Stimulated activated CD4-positive, alpha-beta T cell treated with anti-CD3 and anti-CD28 coated beads, Interleukin-4, amount 100 ng/mL, for 48 hours (primary cell): ENCODE results near the gene GPX1.
"Not testable (repeated sequence)": the region's sequence is repeated elsewhere in the genome, so short reads cannot be mapped to it uniquely, and the experiment has no call there.

ENCODE experiments used
- DNase-seq, 2 donors: peaks; one replicate each; pipeline ENCODE4 v3.0.0-alpha.2; 2020; ENCODE audit warnings: low read depth in 2 of 2

GPX1 gene

DNA sequence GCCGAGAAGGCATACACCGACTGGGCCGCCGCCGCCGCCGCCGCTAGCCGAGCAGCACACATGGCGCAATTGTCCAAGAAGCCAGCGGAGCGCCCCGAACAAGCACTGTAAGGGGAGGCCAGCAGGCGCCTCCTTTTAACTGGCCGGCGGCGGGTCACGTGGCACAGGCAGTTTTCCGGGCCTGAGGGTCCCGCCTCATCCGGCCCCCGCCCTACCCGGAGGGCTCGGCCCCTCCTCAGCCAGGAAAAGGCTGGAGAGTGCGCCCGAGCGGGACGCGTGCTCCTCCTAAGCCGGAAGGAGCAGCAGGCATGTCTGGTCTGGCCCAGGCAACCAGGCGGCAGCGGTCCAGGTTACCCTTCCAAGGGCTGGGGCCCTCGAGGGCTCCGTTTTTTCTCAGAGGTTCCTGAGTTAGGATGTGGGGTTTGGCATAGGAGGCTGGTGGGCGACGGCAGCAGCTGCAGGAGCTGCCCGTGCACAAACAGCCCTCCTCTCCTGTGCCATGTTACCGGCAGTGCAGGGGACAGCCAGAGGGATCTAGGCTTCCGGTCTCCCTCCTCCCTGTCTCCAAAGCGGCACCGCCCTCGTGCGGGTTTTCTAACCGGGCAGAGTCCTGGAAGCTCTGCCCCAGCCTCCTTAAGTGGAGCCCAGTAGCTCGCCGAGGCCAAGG, at the start of gene GPX1:
Gene GPX1, minus strand, starts transcription at position 137 of the 667 bp plus-strand sequence. Its CDS starts 75 bp downstream, at position 62.
- DNase-seq, result peak; percentile 75 to 87

GRCh38 chr3:49406571-49407565, 48.7 kb upstream of the GPX1 start:
- DNase-seq, result no peak

GRCh38 chr3:49405570-49405969, 47.4 kb upstream of the GPX1 start:
- DNase-seq, result not testable (repeated sequence)

DNA sequence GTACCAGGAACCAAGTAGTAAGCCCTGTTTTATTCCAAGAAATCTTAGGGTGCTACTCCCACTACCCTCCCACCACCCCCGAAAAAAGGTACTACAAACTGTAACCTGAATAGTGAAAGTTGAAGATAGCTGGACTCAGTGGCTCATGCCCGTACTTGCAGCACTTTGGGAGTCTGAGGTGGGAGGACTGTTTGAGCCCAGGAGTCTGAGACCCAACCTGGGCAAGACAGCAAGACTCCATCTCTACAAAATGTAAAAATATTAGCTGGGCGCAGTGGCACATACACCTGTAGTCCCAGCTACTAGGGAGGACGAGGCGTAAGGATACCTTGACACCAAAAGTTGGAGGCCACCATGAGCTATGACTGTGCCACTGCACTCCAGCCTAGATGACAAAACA, 45.7 kb upstream of the GPX1 start:
- DNase-seq, result no peak

DNA sequence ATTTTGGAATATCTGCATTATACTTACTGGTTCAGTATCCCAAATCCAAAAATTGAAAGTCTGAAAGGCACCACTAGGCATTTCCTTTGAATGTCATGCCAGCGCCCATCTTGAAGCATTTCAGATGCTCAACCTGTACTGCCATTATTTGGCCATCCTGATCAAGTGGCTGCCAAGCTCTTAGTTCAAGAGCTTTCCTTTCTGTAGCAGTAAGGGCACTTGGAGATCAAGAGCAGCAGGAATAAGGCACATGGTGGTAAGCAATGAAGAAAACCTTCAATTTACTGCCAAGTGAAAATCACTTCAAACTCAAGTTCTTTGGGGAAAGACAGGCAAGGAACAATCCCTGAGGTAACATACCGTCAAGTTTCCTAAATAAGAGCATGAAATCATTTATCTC, 43.6 kb upstream of the GPX1 start:
- DNase-seq, result no peak

DNA sequence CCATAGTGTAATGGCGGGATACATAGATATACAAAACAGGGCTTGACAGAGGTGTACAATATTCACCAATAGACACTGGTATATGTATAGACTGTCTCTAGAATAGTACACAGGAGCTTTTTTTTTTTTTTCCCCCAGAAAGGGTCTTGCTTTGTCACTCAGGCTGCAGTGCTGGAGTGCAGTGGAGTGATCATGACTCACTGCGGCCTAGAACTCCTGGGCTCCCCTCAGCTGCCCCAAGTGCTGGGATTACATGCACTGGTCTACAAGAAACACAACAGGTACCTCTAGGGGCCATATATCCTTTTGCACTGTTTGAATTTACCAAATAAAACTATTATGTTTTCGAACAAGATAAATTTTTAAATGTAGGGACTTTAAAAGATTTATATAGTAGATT, 41.3 kb upstream of the GPX1 start:
- no peak for DNase-seq

DNA sequence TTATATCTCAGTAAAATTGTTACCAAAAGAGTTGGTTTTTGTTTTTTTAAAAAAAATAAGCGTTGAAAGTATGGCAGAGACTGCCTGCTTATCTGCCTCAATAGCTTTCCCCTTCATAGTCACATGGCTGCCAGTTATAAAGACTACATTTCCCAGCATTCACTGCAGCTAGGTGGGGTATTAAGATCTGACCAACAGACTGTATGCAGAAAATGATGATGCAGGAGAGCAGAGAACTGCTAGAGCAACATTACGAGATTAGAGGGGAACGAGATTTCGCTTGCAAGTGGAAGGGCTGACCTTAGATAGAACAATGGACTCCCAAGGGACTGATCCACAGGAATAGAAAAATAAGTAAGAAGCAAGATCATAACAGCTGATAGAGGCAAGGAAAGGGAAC, 39.3 kb upstream of the GPX1 start:
- no peak for DNase-seq

DNA sequence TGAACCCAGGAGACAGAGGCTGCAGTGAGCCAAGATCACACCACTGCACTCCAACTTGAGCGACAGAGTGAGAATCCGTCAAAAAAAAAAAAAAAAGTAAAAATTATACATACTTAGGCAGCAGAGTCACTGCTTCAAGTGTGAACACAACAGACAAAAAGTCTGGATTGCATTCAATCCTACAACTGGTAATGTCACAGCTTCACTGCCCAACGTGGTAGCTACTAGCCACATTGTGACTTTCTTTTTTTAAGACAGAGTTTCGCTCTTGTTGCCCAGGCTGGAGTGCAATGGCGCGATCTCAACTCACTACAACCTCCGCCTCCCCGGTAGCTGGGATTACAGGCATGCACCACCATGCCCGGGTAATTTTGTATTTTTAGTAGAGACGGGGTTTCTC, 33.2 kb upstream of the GPX1 start:
- DNase-seq, result not testable (repeated sequence)

DNA sequence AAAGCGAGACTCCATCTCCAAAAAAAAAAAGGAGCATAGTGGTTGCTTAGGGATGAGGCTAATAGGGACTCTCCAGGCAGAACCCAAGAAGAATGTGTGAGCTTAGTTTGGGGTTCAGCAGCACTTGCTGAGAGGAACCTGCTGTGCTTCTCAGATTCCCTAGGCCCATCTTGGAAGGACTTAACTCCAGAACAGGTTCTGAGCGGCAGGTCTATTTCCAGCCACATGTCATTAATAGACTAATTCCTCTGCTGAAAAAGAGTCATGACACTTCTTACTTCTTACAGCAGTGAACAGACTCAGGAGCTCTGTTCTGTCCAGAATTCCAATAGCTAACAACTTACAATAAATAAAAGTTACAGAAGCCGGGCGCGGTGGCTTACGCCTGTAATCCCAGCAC, 31.1 kb upstream of the GPX1 start:
- DNase-seq, result no peak

- DNase-seq, result no peak
These were observed 30.2 kb upstream of the GPX1 start for GRCh38 chr3:49388289-49388820.

DNA sequence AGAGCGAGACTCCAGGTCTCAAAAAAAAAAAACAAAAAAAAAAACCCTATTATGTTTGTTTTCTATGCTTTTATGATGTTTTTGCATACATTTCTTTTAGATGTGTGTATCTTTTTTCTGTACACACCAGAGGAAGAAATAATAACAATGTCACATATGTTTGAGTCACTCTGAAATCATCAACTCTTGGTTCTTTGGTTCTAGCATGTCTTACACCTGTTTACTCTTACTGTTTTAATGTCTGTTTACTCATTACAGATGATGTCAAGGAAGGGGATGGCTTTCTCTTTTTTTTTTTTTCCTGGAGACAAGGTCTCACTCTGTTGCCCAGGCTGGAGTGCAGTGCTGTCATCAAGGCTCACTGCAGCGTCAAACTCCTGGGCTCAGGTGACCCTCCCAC, 29.6 kb upstream of the GPX1 start:
- no peak for DNase-seq

DNA sequence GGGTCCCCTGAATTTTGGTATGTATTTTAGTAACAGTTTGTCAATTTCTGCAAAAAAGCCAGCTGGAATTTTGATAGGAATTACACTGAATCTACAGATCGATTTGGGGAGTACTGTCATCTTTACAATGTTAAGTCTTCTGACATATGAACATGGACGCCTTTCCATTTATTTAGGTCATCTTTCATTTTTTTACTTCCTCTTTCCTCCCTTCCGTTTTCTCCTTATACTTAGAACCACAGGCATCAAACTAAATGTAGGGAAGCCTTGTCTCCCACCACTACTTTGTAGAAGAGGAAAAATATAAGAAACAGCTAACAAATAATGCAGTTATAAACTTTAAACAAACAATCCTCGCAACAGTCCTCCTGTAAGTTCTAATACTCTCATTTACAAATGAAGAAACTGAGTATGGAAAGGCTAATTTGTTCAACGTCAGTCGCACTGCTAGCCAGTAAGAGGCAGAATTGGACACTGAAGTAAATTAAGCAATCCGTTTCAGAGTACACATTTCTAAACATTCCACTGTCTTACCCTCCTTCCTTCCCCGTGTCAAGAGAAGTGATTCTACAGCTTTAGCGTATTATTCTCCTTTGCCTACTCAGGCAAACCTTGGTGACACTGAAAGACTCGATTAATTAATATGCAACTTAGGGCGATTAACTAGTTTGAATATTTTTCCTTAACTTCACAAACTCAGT, 28.1 kb upstream of the GPX1 start:
- no peak for DNase-seq

DNA sequence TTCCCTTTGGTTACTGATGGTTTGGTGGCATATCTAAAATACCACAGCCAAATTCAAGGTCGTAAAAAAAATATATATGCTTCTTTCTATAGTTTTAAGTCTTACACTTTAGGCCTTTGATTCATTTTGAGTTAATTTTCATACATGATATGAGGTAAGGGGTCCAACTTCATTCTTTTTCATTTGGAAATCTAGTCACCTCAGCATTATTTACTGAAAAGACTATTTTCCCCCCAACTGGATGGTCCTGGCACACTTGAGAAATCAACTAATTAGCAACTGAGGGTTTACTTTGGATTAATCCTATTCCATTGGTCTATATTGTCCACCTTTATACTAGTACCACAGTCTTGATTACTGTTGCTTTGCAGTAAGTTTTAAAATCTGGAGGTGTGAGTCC, 27.5 kb upstream of the GPX1 start:
- no peak for DNase-seq

DNA sequence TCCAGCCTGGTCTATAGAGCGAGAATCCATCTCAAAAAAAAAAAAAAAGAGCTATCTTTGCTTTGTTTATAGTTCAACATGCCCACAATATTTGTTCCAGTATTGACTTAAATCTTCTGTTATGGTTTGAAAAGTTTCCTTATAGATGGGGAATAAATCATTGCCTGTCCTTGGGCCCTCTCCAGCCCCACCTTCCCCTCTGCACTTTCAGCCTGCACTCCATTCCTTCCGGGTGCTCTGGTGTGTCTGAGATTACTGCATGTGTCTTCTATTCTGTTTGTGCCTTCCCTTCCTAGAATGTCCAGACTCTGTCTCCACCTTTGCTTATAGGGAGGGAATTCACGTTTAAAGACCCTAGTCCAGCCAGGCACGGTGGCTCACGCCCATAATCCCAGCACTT, 25.2 kb upstream of the GPX1 start:
- DNase-seq, result no peak

DNA sequence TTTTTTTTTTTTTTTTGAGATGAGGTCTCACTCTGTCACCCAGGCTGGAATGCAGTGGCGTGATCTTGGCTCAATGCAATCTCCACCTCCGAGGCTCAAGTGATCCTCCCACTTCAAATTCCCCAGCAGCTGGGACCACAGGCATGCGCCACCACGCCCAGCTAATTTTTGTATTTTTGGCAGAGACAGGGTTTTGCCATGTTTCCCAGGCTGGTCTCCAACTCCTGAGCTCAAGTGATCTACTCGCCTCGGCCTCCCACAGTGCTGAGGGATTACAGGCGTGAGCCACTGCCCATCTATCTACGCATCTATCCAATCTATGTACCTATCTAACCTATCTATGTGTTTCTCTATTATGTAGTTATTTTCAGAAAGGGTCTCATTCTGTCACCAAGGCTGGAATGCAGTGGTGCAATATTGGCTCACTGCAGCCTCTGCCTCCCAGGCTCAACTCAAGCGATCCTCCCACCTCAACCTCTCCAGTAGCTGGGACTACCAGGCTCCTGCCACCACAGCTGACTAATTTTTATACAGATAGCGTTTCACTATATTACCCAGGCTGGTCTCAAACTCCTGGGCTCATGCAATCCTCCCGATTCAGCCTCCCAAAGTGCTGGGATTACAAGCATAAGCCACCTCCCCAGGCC, 20.2 kb upstream of the GPX1 start:
- DNase-seq, result no peak

DNA sequence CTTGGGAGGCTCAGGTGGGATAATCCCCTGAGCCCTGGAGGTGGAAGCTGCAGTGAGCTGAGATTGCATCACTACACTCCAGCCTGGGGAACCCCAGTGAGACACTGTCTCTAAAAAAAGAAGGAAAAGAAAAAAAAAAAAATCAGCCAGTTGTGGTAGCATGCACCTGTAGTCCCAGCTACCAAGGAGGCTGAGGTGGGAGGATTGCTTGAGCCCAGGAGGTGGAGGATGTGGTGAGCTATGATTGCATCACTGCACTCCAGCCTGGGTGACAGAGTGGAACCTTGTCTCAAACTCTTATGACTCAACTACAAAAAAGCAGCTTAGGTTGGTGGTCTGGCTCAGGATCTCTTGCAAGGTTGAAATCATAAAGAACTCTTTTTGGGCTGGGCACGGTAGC, 19.3 kb upstream of the GPX1 start:
- DNase-seq, result peak; percentile 29 to 41

- DNase-seq, result no peak
These were observed 13.8 kb upstream of the GPX1 start for GRCh38 chr3:49371946-49372345.

DNA sequence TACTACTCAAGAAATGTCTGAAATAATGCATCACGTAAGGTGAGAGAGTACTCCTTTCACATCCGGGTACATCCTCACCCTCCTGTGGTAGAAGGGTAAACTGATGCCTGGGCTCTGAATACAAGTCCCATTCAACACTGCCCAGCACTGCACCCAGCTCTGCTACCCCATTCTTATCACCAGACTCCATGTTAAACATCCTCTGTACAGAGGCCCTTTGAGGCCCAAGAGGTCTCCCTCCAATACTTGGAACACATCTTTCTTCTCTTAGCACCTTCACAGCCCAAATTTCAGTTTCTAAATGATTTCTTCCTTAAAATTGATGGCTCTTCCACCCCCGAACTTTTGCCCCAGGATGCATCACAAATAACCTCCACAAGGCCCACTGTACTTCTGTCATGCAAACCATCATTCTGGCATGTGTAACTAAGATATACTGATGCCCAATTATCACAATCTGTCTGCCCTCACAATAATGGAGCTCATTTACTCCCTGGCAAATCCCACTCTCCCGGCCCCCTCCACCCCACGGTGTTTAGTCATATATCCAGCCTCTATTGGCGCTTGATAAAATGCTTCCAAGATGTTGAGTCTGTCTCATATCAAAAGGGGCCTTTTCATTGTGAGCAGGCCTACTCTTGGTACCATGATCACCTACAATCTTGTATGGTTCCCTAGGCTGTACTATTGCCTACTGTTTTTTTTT, 12.6 kb upstream of the GPX1 start:
- no peak for DNase-seq

GRCh38 chr3:49362561-49362960, 4.4 kb upstream of the GPX1 start:
- DNase-seq, result no peak

DNA sequence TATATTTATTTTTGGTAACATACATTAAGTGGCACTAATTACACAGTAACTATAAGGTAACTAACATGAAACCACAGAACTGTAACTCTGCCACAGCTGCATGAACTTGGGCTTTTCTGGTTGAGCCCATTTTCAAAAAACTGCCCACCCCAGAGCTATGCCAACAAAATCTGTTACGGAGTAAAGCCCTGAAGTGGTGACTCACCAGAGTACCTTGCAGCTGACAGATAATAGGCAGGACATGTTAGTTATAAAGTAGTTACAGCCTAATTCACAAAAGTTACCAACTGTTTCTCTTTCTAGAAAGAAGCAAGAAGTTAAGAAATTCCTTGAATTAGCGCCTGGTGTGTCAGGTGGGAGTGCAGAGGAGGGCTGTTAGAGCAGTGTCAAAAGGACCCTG, 1.5 kb upstream of the GPX1 start:
- no peak for DNase-seq

- DNase-seq, result no peak
These were observed 702 bp upstream of the GPX1 start for GRCh38 chr3:49358884-49359225.
